HPDE6-E6E7 (cell line): ENCODE data around the gene PYGB.

Experiments
- DNase-seq: peaks from one replicate; pipeline ENCODE4 v3.0.0; 2011; ENCODE audit warnings: missing footprints; ENCODE audit errors: extremely low spot score

PYGB gene

GRCh38 chr20:25271486-25272222, 23.8 kb downstream of the PYGB start:
- no peak for DNase-seq

- DNase-seq = no peak
These were observed 24.5 kb downstream of the PYGB start for GRCh38 chr20:25272223-25273000.

GRCh38 chr20:25273046-25273445, 25.2 kb downstream of the PYGB start:
- DNase-seq = no peak

- DNase-seq = no peak
These were observed 25.9 kb downstream of the PYGB start for GRCh38 chr20:25273541-25274358.

- DNase-seq = no peak
These were observed 26.6 kb downstream of the PYGB start for GRCh38 chr20:25274481-25274880.

GRCh38 chr20:25274891-25275812, 27.3 kb downstream of the PYGB start:
- DNase-seq = no peak

- DNase-seq = no peak
These were observed 28.1 kb downstream of the PYGB start for GRCh38 chr20:25275813-25276532.

- no peak for DNase-seq
These were observed 28.7 kb downstream of the PYGB start for GRCh38 chr20:25276533-25277050.

- DNase-seq = no peak
These were observed 29.3 kb downstream of the PYGB start for GRCh38 chr20:25277051-25277801.

- no peak for DNase-seq
These were observed 30.1 kb downstream of the PYGB start for GRCh38 chr20:25277941-25278521.

GRCh38 chr20:25278636-25279361, 30.9 kb downstream of the PYGB start:
- no peak for DNase-seq

- no peak for DNase-seq
These were observed 31.5 kb downstream of the PYGB start for GRCh38 chr20:25279403-25279802.

GRCh38 chr20:25280051-25280573, 32.2 kb downstream of the PYGB start:
- no peak for DNase-seq

GRCh38 chr20:25280574-25281535, 33.0 kb downstream of the PYGB start:
- DNase-seq = no peak

GRCh38 chr20:25281541-25281991, 33.7 kb downstream of the PYGB start:
- DNase-seq = no peak

GRCh38 chr20:25282034-25282781, 34.3 kb downstream of the PYGB start:
- no peak for DNase-seq
